Neuronal stem cell (in vitro differentiated cells): ENCODE measurements around the gene PCBP4.

ENCODE experiments used
- DNase-seq: peaks from one replicate; pipeline ENCODE4 v3.0.0-alpha.2; 2013; ENCODE audit warnings: low spot score
- H2AFZ ChIP-seq: one replicate; pipeline ENCODE4 v1.6.1; 2013; ENCODE audit warnings: mild to moderate bottlenecking, low read length, inconsistent platforms
- H2AK5ac ChIP-seq: 2 replicates; pipeline ENCODE4 v1.6.1; 2013; ENCODE audit warnings: low read depth, mild to moderate bottlenecking, inconsistent platforms, low read length, moderate library complexity, mixed read lengths
- H2BK120ac ChIP-seq: 2 replicates; pipeline ENCODE4 v1.6.1; 2013; ENCODE audit warnings: low read depth, mild to moderate bottlenecking, inconsistent platforms, low read length, moderate library complexity, mixed read lengths
- H2BK12ac ChIP-seq: one replicate; pipeline ENCODE4 v1.6.1; 2013; ENCODE audit warnings: low read length, inconsistent platforms
- H2BK15ac ChIP-seq: 2 replicates; pipeline ENCODE4 v1.6.1; 2013; ENCODE audit warnings: mild to moderate bottlenecking, low read length, inconsistent platforms, mixed read lengths
- H2BK5ac ChIP-seq: one replicate; pipeline ENCODE4 v1.6.1; 2013; ENCODE audit warnings: inconsistent platforms, mild to moderate bottlenecking, low read length, moderate library complexity
- H3K14ac ChIP-seq: one replicate; pipeline ENCODE4 v1.6.1; 2013; ENCODE audit warnings: low read length, inconsistent platforms
- H3K18ac ChIP-seq: 2 replicates; pipeline ENCODE4 v1.6.1; 2013; ENCODE audit warnings: low read length, inconsistent platforms
- H3K23ac ChIP-seq: 2 replicates; pipeline ENCODE4 v1.6.1; 2013; ENCODE audit warnings: low read depth, mild to moderate bottlenecking, mixed read lengths, low read length, inconsistent platforms; ENCODE audit not compliant: poor library complexity
- H3K27ac ChIP-seq: replicated peaks from 3 replicates; pipeline ENCODE4 v1.5.1; 2013; ENCODE audit warnings: low read length, inconsistent platforms
- H3K27me3 ChIP-seq, 3 experiments: 2 replicates each; pipeline ENCODE4 v1.6.1; 2013; ENCODE audit warnings: low read length in 3 of 3, mild to moderate bottlenecking in 2 of 3, inconsistent platforms in 1 of 3, low read depth in 1 of 3, mixed read lengths in 1 of 3, moderate library complexity in 1 of 3; ENCODE audit not compliant: control insufficient read depth in 3 of 3, insufficient read depth in 3 of 3
- H3K36me3 ChIP-seq, 2 donors: replicated peaks in 1 of 2; 2 replicates each; pipeline ENCODE4 v1.6.1; 2013; ENCODE audit warnings: low read length in 2 of 2; ENCODE audit not compliant: control insufficient read depth in 2 of 2, insufficient read depth in 2 of 2
- H3K4ac ChIP-seq: 2 replicates; pipeline ENCODE4 v1.6.1; 2013; ENCODE audit warnings: inconsistent platforms, mild to moderate bottlenecking, low read length, moderate library complexity
- H3K4me1 ChIP-seq, 2 donors: 1 replicate in 1 of 2; 2 replicates in 1 of 2; pipeline ENCODE4 v1.6.1; 2013; ENCODE audit warnings: low read length in 2 of 2, low read depth in 1 of 2; ENCODE audit not compliant: control insufficient read depth in 2 of 2, insufficient read depth in 1 of 2
- H3K4me2 ChIP-seq: one replicate; pipeline ENCODE4 v1.6.1; 2013; ENCODE audit warnings: mild to moderate bottlenecking, low read length, inconsistent platforms; ENCODE audit not compliant: insufficient read depth, poor library complexity, severe bottlenecking
- H3K4me3 ChIP-seq, 2 donors: 2 replicates each; pipeline ENCODE4 v1.5.1; 2013; ENCODE audit warnings: low read length in 2 of 2, mild to moderate bottlenecking in 2 of 2, inconsistent platforms in 1 of 2, moderate library complexity in 1 of 2
- H3K79me1 ChIP-seq: one replicate; pipeline ENCODE4 v1.6.1; 2013; ENCODE audit warnings: low read depth, mild to moderate bottlenecking, inconsistent platforms, low read length, moderate library complexity
- H3K9ac ChIP-seq: one replicate; pipeline ENCODE4 v1.6.1; 2013; ENCODE audit warnings: mild to moderate bottlenecking, low read depth, low read length, inconsistent platforms; ENCODE audit not compliant: poor library complexity
- H3K9me3 ChIP-seq, 2 donors: replicated peaks in 1 of 2; 2 replicates each; pipeline versions ENCODE3 to v1.6.1; 2013; ENCODE audit warnings: low read length in 2 of 2, mild to moderate bottlenecking in 2 of 2, inconsistent platforms in 1 of 2, low read depth in 1 of 2, mixed read lengths in 1 of 2, moderate library complexity in 1 of 2; ENCODE audit not compliant: control insufficient read depth in 2 of 2, insufficient read depth in 1 of 2
- H4K8ac ChIP-seq: one replicate; pipeline ENCODE4 v1.6.1; 2013; ENCODE audit warnings: low read depth, mild to moderate bottlenecking, inconsistent platforms, low read length, moderate library complexity
- H4K91ac ChIP-seq: one replicate; pipeline ENCODE4 v1.6.1; 2013; ENCODE audit warnings: low read length, low read depth, mild to moderate bottlenecking, inconsistent platforms; ENCODE audit not compliant: poor library complexity
- WGBS, 2 donors: extraction: QIAGEN DNeasy Blood & Tissue Kit; methylation state at CpG; one replicate each; pipeline ENCODE4 v1.1.7; 2013; ENCODE audit warnings: missing lambda C conversion rate in 2 of 2, mixed read lengths in 1 of 2; ENCODE audit not compliant: insufficient read length in 2 of 2, insufficient replicate concordance in 1 of 2; ENCODE audit errors: extremely low coverage in 2 of 2; 5-methylcytosine and 5-hydroxymethylcytosine counted together

The PCBP4 gene

GRCh38 chr3:51958603-51959521 lies 8.4 kb downstream of the PCBP4 start:
- Histone ChIP-seq H3K36me3 (peaks cover 23 to 47% of the 10 kb centered on the region in 2 donors), H2BK12ac (no peak overlapping the region), H3K9me3 (peaks cover 0 to 11% of the 10 kb centered on the region in 2 donors), H3K9ac (no peak overlapping the region), H3K4me1 (peaks cover 0 to 31% of the 10 kb centered on the region in 2 donors), H4K8ac (no peak overlapping the region), H3K27ac (no peak overlapping the region), H2BK120ac (peak overlapping the region; percentile 16), H2AK5ac (peak overlapping the region; percentile 50), H2AFZ (no peak overlapping the region), H3K27me3 (peaks cover 0 to 23% (median 11%) of the 10 kb centered on the region in 3 experiments), H2BK15ac (no peak overlapping the region), H3K79me1 (peaks cover 4% of the 10 kb centered on the region), H3K23ac (no peak overlapping the region), H4K91ac (no peak overlapping the region), H3K4me3 (no peak overlapping the region), H3K18ac (no peak overlapping the region), H2BK5ac (no peak overlapping the region), H3K4ac (no peak overlapping the region), H3K4me2 (no peak overlapping the region), H3K14ac (no peak overlapping the region)
- DNase-seq, result no peak
- no CpG with 5 or more reads among the region's 20 CpGs for WGBS, 2 donors

DNA sequence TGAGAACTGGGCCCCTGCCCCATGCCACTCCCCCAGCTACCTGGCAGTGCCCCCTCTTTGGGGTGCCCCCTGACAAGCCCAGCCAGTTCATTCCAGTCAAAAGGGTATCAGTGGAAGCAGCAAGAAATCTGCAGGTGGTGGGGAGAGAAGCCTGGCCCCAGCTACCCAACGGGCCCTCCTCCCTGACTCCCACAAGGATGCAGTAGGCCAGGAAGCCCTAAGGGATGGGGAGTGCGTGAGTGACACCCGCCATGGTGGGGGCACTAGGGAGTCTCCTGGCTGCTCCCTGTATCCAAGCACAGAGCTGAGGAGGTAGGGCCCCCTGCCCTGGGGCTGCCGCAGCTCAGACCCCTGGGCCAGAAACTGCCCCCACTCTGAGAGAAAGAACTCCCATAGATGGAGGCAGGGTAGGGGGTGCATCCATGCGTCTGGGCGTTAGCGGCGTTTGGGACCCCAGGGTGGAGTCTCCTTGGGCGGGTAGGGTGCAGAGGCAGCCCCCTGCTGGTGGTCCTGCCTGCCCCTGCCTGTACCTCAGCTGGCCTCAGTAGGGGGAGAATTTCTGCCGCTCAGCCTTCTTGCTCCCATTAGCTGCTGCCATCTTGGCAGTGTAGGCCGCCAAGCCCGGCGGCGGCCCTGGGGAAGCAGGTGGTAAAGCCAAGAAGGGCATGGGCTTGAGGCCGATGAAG lies 9.6 kb downstream of the PCBP4 start:
- Histone ChIP-seq H3K36me3 (peaks cover 20 to 47% of the 10 kb centered on the region in 2 donors), H3K27ac (no peak overlapping the region), H2BK120ac (no peak overlapping the region), H3K27me3 (peaks cover 0 to 24% (median 11%) of the 10 kb centered on the region in 3 experiments), H3K23ac (no peak overlapping the region), H3K4me3 (no peak overlapping the region), H3K14ac (no peak overlapping the region), H4K91ac (no peak overlapping the region), H3K4me1 (peaks cover 7 to 22% of the 10 kb centered on the region in 2 donors), H2AK5ac (peak overlapping the region; percentile 74), H2BK5ac (peak overlapping the region; percentile 7), H3K9me3 (peaks cover 0 to 8% of the 10 kb centered on the region in 2 donors), H3K79me1 (peaks cover 4% of the 10 kb centered on the region), H3K4ac (no peak overlapping the region), H4K8ac (no peak overlapping the region), H3K4me2 (no peak overlapping the region), H2BK12ac (no peak overlapping the region), H2BK15ac (no peak overlapping the region), H3K18ac (no peak overlapping the region), H2AFZ (no peak overlapping the region), H3K9ac (no peak overlapping the region)
- no CpG with 5 or more reads among the region's 15 CpGs for WGBS, 2 donors
- DNase-seq, result no peak

DNA sequence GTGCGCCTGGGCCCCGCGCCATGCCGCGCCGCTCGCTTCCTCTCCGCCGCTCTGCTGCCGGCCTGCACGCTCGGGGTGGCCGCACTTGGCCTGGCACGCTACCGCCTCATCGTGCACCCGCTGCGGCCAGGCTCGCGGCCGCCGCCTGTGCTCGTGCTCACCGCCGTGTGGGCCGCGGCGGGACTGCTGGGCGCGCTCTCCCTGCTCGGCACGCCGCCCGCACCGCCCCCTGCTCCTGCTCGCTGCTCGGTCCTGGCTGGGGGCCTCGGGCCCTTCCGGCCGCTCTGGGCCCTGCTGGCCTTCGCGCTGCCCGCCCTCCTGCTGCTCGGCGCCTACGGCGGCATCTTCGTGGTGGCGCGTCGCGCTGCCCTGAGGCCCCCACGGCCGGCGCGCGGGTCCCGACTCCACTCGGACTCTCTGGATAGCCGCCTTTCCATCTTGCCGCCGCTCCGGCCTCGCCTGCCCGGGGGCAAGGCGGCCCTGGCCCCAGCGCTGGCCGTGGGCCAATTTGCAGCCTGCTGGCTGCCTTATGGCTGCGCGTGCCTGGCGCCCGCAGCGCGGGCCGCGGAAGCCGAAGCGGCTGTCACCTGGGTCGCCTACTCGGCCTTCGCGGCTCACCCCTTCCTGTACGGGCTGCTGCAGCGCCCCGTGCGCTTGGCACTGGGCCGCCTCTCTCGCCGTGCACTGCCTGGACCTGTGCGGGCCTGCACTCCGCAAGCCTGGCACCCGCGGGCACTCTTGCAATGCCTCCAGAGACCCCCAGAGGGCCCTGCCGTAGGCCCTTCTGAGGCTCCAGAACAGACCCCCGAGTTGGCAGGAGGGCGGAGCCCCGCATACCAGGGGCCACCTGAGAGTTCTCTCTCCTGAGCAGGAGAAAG lies 11.1 kb downstream of the PCBP4 start:
- Histone ChIP-seq H3K9me3 (peaks cover 0 to 8% of the 10 kb centered on the region in 2 donors), H3K23ac (peak overlapping the region; percentile 98), H2BK120ac (peak overlapping the region; percentile 99), H2AK5ac (peak overlapping the region; percentile 85), H3K4me3 (peak overlapping the region in 1 of 2 donors; percentile 73), H4K8ac (peak overlapping the region; percentile 94), H3K4ac (peak overlapping the region; percentile 46), H3K27me3 (peaks cover 0 to 24% (median 11%) of the 10 kb centered on the region in 3 experiments), H3K4me2 (peak overlapping the region; percentile 85), H3K9ac (peak overlapping the region; percentile 91), H3K4me1 (peaks cover 7 to 18% of the 10 kb centered on the region in 2 donors), H3K79me1 (peaks cover 2% of the 10 kb centered on the region), H3K36me3 (peaks cover 20 to 44% of the 10 kb centered on the region in 2 donors), H2BK12ac (peak overlapping the region; percentile 94), H3K27ac (no peak overlapping the region), H2AFZ (no peak overlapping the region), H2BK15ac (peak overlapping the region; percentile 97), H3K18ac (peak overlapping the region; percentile 97), H3K14ac (peak overlapping the region; percentile 64), H4K91ac (no peak overlapping the region), H2BK5ac (peak overlapping the region; percentile 58)
- no CpG with 5 or more reads among the region's 97 CpGs for WGBS, 2 donors
- no peak for DNase-seq
